ENCODE results near the gene R3HDM4. TPM values are rescaled to one million over a fixed set of nuclear protein-coding genes. Genes with fewer than 3 reads are reported as not detected.
A peak's percentile ranks its signal among the peaks of the same experiment; 100 is the strongest.

Gene R3HDM4
- total and polyA plus RNA-seq, 9 of the 15 experiments (the other 6 are each of a cell fraction or from before 2014, with no cell fraction given), result 3.2 to 154 (median 59.0) TPM

DNA sequence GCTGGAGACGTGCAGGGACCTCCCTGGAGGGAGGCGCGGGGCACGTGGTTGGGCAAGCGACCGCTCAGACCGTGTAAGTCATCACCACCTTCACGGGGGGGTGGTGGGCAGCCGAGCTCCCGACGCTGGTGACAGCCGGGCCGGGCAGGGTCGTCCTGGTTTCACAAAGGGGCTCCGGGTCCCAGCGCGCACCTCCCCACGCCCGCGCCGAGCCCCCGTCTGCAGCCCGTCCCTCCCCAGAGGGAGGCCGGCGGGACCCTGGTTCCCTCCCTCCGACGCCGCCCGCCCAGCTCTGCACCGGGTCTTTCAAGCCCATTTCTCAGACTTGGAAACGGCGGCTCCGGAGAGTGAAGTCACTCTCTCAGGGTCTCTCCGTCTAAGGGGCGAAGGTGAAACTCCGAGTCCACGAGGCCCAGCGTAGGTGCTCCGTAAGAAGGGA lies 12.1 kb upstream of the R3HDM4 start (continued):
- TF ChIP-seq, protein P1, sequence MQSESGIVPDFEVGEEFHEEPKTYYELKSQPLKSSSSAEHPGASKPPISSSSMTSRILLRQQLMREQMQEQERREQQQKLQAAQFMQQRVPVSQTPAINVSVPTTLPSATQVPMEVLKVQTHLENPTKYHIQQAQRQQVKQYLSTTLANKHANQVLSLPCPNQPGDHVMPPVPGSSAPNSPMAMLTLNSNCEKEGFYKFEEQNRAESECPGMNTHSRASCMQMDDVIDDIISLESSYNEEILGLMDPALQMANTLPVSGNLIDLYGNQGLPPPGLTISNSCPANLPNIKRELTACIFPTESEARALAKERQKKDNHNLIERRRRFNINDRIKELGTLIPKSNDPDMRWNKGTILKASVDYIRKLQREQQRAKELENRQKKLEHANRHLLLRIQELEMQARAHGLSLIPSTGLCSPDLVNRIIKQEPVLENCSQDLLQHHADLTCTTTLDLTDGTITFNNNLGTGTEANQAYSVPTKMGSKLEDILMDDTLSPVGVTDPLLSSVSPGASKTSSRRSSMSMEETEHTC (IDR thresholded peaks at IDR 0.05), result no peak
- TF ChIP-seq NFXL1 (CRISPR knock-in tag; IDR thresholded peaks at IDR 0.05), result no peak
- TF ChIP-seq, protein P2, sequence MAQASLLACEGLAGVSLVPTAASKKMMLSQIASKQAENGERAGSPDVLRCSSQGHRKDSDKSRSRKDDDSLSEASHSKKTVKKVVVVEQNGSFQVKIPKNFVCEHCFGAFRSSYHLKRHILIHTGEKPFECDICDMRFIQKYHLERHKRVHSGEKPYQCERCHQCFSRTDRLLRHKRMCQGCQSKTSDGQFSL (CRISPR knock-in tag; IDR thresholded peaks at IDR 0.05), result 0 out of 2 replicates have a peak, but pooled peaks have one; percentile 21
- TF ChIP-seq, protein P2 (tag; IDR thresholded peaks at IDR 0.05), result no peak; a peak in 1 of 4 replicates
- no peak for TF ChIP-seq YY1 (IDR thresholded peaks at IDR 0.05; ENCODE audit: borderline replicate concordance in 1 of 3, control insufficient read depth in 1 of 3, extremely low read depth in 1 of 3, insufficient read depth in 3 of 3, insufficient read length in 1 of 3, insufficient replicate concordance in 2 of 3, low read depth in 1 of 3, low read length in 2 of 3)
- TF ChIP-seq, protein P3, sequence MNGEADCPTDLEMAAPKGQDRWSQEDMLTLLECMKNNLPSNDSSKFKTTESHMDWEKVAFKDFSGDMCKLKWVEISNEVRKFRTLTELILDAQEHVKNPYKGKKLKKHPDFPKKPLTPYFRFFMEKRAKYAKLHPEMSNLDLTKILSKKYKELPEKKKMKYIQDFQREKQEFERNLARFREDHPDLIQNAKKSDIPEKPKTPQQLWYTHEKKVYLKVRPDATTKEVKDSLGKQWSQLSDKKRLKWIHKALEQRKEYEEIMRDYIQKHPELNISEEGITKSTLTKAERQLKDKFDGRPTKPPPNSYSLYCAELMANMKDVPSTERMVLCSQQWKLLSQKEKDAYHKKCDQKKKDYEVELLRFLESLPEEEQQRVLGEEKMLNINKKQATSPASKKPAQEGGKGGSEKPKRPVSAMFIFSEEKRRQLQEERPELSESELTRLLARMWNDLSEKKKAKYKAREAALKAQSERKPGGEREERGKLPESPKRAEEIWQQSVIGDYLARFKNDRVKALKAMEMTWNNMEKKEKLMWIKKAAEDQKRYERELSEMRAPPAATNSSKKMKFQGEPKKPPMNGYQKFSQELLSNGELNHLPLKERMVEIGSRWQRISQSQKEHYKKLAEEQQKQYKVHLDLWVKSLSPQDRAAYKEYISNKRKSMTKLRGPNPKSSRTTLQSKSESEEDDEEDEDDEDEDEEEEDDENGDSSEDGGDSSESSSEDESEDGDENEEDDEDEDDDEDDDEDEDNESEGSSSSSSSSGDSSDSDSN (IDR thresholded peaks at IDR 0.05; ENCODE audit: borderline replicate concordance in 1 of 2, low read depth in 2 of 2, low read length in 2 of 2), result no peak
- TF ChIP-seq KDM1A (IDR thresholded peaks at IDR 0.05), result peak; percentile 83 to 91
- TF ChIP-seq NR4A1 (CRISPR knock-in tag; IDR thresholded peaks at IDR 0.05), result no peak
- TF ChIP-seq NR4A1 (tag; IDR thresholded peaks at IDR 0.05), result no peak
- no peak for TF ChIP-seq ZNF121 (CRISPR knock-in tag; conservative IDR thresholded peaks at IDR 0.05)
- TF ChIP-seq CHD2 (IDR thresholded peaks at IDR 0.05; ENCODE audit: low read depth, low read length), result no peak
- no peak for TF ChIP-seq MTF1 (CRISPR knock-in tag; IDR thresholded peaks at IDR 0.05; ENCODE audit: borderline replicate concordance)
- no peak for TF ChIP-seq ZNF24 (IDR thresholded peaks at IDR 0.05)
- no peak for TF ChIP-seq ZNF507 (tag; conservative IDR thresholded peaks at IDR 0.05)
- no peak for TF ChIP-seq DDX20 (tag; IDR thresholded peaks at IDR 0.05; ENCODE audit: low read depth)
- no peak for TF ChIP-seq TCFL5 (CRISPR knock-in tag; conservative IDR thresholded peaks at IDR 0.05)
- TF ChIP-seq ZNF282 (CRISPR knock-in tag; IDR thresholded peaks at IDR 0.05), result no peak
- TF ChIP-seq, protein P4, sequence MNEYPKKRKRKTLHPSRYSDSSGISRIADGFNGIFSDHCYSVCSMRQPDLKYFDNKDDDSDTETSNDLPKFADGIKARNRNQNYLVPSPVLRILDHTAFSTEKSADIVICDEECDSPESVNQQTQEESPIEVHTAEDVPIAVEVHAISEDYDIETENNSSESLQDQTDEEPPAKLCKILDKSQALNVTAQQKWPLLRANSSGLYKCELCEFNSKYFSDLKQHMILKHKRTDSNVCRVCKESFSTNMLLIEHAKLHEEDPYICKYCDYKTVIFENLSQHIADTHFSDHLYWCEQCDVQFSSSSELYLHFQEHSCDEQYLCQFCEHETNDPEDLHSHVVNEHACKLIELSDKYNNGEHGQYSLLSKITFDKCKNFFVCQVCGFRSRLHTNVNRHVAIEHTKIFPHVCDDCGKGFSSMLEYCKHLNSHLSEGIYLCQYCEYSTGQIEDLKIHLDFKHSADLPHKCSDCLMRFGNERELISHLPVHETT (CRISPR knock-in tag; conservative IDR thresholded peaks at IDR 0.05 in 1 of 2, IDR thresholded peaks at IDR 0.05 in 1 of 2), result peak in 1 of 2 experiments; percentile 85; a peak in 1 of 4 replicates
- no peak for TF ChIP-seq STAG1 (CRISPR knock-in tag; IDR thresholded peaks at IDR 0.05; ENCODE audit: borderline replicate concordance)
- no peak for TF ChIP-seq ZNF436 (CRISPR knock-in tag; IDR thresholded peaks at IDR 0.05)
- no peak for TF ChIP-seq ZC3H11A (IDR thresholded peaks at IDR 0.05; ENCODE audit: low read depth, low read length)

Measured in K562 (cell line).